HG03460 (cell line): ENCODE results near the gene THSD4.
"Not testable (repeated sequence)": the region's sequence is repeated elsewhere in the genome, so short reads cannot be mapped to it uniquely, and the experiment has no call there.

Source experiments
- ATAC-seq: cut with Tn5 transposase; IDR thresholded peaks from one replicate; pipeline ENCODE4 v1.9.1; 2021; ENCODE audit not compliant: unreplicated experiment

Gene THSD4

GRCh38 chr15:71186267-71186666 is 71.0 kb downstream of the THSD4 start:
- no peak for ATAC-seq

- ATAC-seq = no peak
Observed at GRCh38 chr15:71187078-71187477, 71.8 kb downstream of the THSD4 start.

GRCh38 chr15:71187526-71187925 is 72.3 kb downstream of the THSD4 start:
- no peak for ATAC-seq

GRCh38 chr15:71189718-71190117 is 74.4 kb downstream of the THSD4 start:
- no peak for ATAC-seq

- no peak for ATAC-seq
Observed at GRCh38 chr15:71191296-71191695, 76.0 kb downstream of the THSD4 start.

- ATAC-seq = no peak
Observed at GRCh38 chr15:71192816-71193215, 77.5 kb downstream of the THSD4 start.

- ATAC-seq = no peak
Observed at GRCh38 chr15:71194286-71194685, 79.0 kb downstream of the THSD4 start.

GRCh38 chr15:71195242-71195641 is 80.0 kb downstream of the THSD4 start:
- no peak for ATAC-seq

- no peak for ATAC-seq
Observed at GRCh38 chr15:71197620-71198019, 82.3 kb downstream of the THSD4 start.

GRCh38 chr15:71198846-71199245 is 83.6 kb downstream of the THSD4 start:
- no peak for ATAC-seq

- no peak for ATAC-seq
Observed at GRCh38 chr15:71199384-71200351, 84.4 kb downstream of the THSD4 start.

- no peak for ATAC-seq
Observed at GRCh38 chr15:71201477-71201876, 86.2 kb downstream of the THSD4 start.

- no peak for ATAC-seq
Observed at GRCh38 chr15:71202712-71203111, 87.4 kb downstream of the THSD4 start.

- ATAC-seq = no peak
Observed at GRCh38 chr15:71203586-71204474, 88.6 kb downstream of the THSD4 start.

- ATAC-seq = no peak
Observed at GRCh38 chr15:71207141-71207540, 91.9 kb downstream of the THSD4 start.

- ATAC-seq = no peak
Observed at GRCh38 chr15:71212146-71212545, 96.9 kb downstream of the THSD4 start.

- not testable (repeated sequence) for ATAC-seq
Observed at GRCh38 chr15:71213943-71214342, 98.7 kb downstream of the THSD4 start.

- ATAC-seq = no peak
Observed at GRCh38 chr15:71215126-71215894, 100.0 kb downstream of the THSD4 start.

GRCh38 chr15:71218272-71218805 is 103.1 kb downstream of the THSD4 start:
- no peak for ATAC-seq

- ATAC-seq = no peak
Observed at GRCh38 chr15:71219101-71219500, 103.8 kb downstream of the THSD4 start.

- ATAC-seq = no peak
Observed at GRCh38 chr15:71219645-71220044, 104.4 kb downstream of the THSD4 start.
